ENCODE results near the gene IQGAP2.

IQGAP2 gene

DNA sequence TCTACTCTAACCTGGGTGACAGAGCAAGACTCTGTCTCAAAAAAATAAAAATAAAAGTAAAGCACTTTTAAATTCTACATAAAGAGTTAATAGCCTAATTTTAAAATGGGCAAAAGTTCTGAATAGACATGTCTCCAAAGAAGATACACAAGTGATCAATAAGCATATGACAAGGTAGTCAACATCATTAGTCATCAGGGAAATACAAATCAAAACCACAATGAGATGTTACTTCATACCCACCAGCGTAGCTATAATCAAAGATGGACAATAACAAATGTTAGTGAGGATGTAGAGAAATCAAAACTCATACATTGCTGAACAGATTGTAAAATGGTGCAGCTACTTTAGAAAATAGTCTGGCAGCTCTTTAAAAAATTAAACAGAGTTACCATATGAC is 64.1 kb downstream of the IQGAP2 start:
- TF ChIP-seq, protein P1, sequence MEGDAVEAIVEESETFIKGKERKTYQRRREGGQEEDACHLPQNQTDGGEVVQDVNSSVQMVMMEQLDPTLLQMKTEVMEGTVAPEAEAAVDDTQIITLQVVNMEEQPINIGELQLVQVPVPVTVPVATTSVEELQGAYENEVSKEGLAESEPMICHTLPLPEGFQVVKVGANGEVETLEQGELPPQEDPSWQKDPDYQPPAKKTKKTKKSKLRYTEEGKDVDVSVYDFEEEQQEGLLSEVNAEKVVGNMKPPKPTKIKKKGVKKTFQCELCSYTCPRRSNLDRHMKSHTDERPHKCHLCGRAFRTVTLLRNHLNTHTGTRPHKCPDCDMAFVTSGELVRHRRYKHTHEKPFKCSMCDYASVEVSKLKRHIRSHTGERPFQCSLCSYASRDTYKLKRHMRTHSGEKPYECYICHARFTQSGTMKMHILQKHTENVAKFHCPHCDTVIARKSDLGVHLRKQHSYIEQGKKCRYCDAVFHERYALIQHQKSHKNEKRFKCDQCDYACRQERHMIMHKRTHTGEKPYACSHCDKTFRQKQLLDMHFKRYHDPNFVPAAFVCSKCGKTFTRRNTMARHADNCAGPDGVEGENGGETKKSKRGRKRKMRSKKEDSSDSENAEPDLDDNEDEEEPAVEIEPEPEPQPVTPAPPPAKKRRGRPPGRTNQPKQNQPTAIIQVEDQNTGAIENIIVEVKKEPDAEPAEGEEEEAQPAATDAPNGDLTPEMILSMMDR (conservative IDR thresholded peaks at IDR 0.05; ENCODE audit: low read length): no peak
- no peak for TF ChIP-seq EZH2phosphoT487 (IDR thresholded peaks at IDR 0.05; ENCODE audit: borderline replicate concordance)
- Histone ChIP-seq H2AFZ (ENCODE audit: low read length) (no peak overlapping the region), H3F3A (ENCODE audit: low read depth) (no peaks in the 10 kb centered on the region), H4K20me1 (ENCODE audit: insufficient read depth, low read length, poor library complexity, severe bottlenecking) (no peaks in the 10 kb centered on the region), H3K27me3 (ENCODE audit: insufficient read depth, low read length, poor library complexity, severe bottlenecking) (no peaks in the 10 kb centered on the region), H3K4me2 (ENCODE audit: low read depth, low read length, poor library complexity, severe bottlenecking) (no peak overlapping the region), H3K9me3 (ENCODE audit: insufficient read depth, low read depth, low read length) (no peaks in the 10 kb centered on the region), H3K36me3 (ENCODE audit: insufficient read depth, low read length) (peaks cover 27% of the 10 kb centered on the region), H3K79me2 (ENCODE audit: insufficient read depth, low read length) (peaks cover 46% of the 10 kb centered on the region), H3K4me3 (ENCODE audit: low read length, poor library complexity, severe bottlenecking) (no peak overlapping the region), H3K9me2 (replicated peaks; ENCODE audit: low read depth, low read length) (no peaks in the 10 kb centered on the region), H3K9ac (ENCODE audit: low read depth, low read length, poor library complexity, severe bottlenecking) (no peak overlapping the region), H3K4me1 (ENCODE audit: insufficient read depth, low read length, poor library complexity, severe bottlenecking) (peaks cover 24% of the 10 kb centered on the region)

DNA sequence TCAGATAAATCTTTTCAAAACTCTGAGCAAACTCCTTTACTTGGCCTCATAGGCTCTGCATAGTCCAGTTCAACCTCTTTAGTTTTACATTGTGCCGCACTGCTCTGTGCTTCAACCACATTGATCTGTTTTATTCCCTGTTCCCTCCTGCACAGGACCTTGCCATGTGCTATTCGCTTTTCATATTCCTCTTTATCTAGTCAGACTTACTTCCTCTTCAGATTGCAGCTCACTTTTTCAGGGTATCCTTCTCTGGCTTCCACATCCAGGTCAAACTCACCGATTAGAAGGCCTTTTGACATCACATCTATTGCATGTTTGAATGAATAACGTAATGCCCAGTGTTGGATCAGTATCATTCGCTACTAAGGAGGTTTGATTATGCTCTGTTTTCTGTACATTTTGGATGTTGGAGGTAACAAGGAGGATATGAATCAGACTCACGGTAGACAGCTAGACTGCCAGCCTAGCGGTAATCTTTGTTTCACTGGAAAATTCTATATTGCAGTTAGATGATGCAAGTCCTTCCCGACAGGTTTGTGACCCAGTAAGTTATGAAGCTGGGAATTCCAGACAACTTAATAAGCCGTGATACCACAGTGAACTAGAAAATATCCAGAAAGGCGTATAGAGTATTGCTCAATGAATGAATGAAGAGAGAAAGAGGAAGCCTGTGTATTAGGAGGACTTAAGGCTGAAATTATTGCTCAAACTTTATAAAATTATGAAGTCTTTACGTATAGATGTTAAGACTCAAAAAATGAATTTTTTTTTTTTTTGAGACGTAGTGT is 65.7 kb downstream of the IQGAP2 start:
- Histone ChIP-seq H3K4me2 (ENCODE audit: low read depth, low read length, poor library complexity, severe bottlenecking) (no peak overlapping the region), H3K36me3 (ENCODE audit: insufficient read depth, low read length) (peaks cover 15% of the 10 kb centered on the region), H4K20me1 (ENCODE audit: insufficient read depth, low read length, poor library complexity, severe bottlenecking) (no peaks in the 10 kb centered on the region), H3K9me3 (ENCODE audit: insufficient read depth, low read depth, low read length) (no peaks in the 10 kb centered on the region), H3K79me2 (ENCODE audit: insufficient read depth, low read length) (peaks cover 56% of the 10 kb centered on the region), H2AFZ (ENCODE audit: low read length) (no peak overlapping the region), H3K27me3 (ENCODE audit: insufficient read depth, low read length, poor library complexity, severe bottlenecking) (no peaks in the 10 kb centered on the region), H3K4me1 (ENCODE audit: insufficient read depth, low read length, poor library complexity, severe bottlenecking) (peaks cover 37% of the 10 kb centered on the region), H3K4me3 (ENCODE audit: low read length, poor library complexity, severe bottlenecking) (no peak overlapping the region), H3K9me2 (replicated peaks; ENCODE audit: low read depth, low read length) (no peaks in the 10 kb centered on the region), H3K9ac (ENCODE audit: low read depth, low read length, poor library complexity, severe bottlenecking) (no peak overlapping the region), H3F3A (ENCODE audit: low read depth) (peaks cover 7% of the 10 kb centered on the region; the same call in 1 of the 2 replicates)
- no peak for TF ChIP-seq EZH2phosphoT487 (IDR thresholded peaks at IDR 0.05; ENCODE audit: borderline replicate concordance)
- TF ChIP-seq, protein P1 (conservative IDR thresholded peaks at IDR 0.05; ENCODE audit: low read length): no peak

DNA sequence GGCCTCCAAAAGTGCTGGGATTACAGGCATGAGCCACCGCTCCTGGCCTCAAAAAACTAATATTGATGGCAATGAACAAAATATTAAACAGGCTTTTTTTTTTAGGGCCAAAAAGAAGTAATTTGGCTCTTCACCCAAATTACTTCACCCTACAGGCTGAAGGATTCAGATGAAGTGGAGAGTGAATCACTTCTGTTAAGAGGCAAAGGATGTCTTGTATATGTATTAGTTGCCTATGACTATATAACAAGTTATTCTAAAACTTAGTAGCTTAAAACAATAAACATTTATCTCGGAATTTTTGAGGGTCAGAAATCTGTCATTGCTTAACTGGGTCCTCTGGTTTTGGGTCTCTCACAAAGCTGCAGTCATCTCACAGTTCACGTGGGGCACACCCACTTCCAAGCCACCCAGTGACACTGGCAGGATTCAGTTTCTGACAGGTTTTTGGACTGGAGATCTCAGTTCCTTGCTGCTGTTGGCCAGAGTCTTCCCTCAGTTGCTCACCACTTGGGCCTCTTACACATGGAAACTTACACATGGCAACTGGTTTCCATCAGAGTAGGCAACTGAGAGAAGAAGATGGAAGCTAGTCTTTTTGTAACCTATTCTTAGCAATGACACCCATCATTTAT is 66.7 kb downstream of the IQGAP2 start:
- Histone ChIP-seq H3K9me2 (replicated peaks; ENCODE audit: low read depth, low read length) (no peaks in the 10 kb centered on the region), H3K4me3 (ENCODE audit: low read length, poor library complexity, severe bottlenecking) (no peak overlapping the region), H4K20me1 (ENCODE audit: insufficient read depth, low read length, poor library complexity, severe bottlenecking) (no peaks in the 10 kb centered on the region), H3K36me3 (ENCODE audit: insufficient read depth, low read length) (peaks cover 6% of the 10 kb centered on the region), H3K4me1 (ENCODE audit: insufficient read depth, low read length, poor library complexity, severe bottlenecking) (peaks cover 46% of the 10 kb centered on the region), H3K9me3 (ENCODE audit: insufficient read depth, low read depth, low read length) (no peaks in the 10 kb centered on the region), H3K79me2 (ENCODE audit: insufficient read depth, low read length) (peaks cover 63% of the 10 kb centered on the region), H3K9ac (ENCODE audit: low read depth, low read length, poor library complexity, severe bottlenecking) (no peak overlapping the region), H3K27me3 (ENCODE audit: insufficient read depth, low read length, poor library complexity, severe bottlenecking) (no peaks in the 10 kb centered on the region), H2AFZ (ENCODE audit: low read length) (no peak overlapping the region), H3K4me2 (ENCODE audit: low read depth, low read length, poor library complexity, severe bottlenecking) (no peak overlapping the region), H3F3A (ENCODE audit: low read depth) (peaks cover 7% of the 10 kb centered on the region; the same call in 1 of the 2 replicates)
- TF ChIP-seq, protein P1 (conservative IDR thresholded peaks at IDR 0.05; ENCODE audit: low read length): no peak
- no peak for TF ChIP-seq EZH2phosphoT487 (IDR thresholded peaks at IDR 0.05; ENCODE audit: borderline replicate concordance)
